GM19351 (cell line): ENCODE data around the gene PSD.
"Not testable (repeated sequence)": the region's sequence is repeated elsewhere in the genome, so short reads cannot be mapped to it uniquely, and the experiment has no call there.

ENCODE experiments used
- ATAC-seq: cut with Tn5 transposase; IDR thresholded peaks from one replicate; pipeline ENCODE4 v1.9.1; 2021; ENCODE audit warnings: mild to moderate bottlenecking, moderate library complexity; ENCODE audit not compliant: unreplicated experiment

PSD gene

DNA sequence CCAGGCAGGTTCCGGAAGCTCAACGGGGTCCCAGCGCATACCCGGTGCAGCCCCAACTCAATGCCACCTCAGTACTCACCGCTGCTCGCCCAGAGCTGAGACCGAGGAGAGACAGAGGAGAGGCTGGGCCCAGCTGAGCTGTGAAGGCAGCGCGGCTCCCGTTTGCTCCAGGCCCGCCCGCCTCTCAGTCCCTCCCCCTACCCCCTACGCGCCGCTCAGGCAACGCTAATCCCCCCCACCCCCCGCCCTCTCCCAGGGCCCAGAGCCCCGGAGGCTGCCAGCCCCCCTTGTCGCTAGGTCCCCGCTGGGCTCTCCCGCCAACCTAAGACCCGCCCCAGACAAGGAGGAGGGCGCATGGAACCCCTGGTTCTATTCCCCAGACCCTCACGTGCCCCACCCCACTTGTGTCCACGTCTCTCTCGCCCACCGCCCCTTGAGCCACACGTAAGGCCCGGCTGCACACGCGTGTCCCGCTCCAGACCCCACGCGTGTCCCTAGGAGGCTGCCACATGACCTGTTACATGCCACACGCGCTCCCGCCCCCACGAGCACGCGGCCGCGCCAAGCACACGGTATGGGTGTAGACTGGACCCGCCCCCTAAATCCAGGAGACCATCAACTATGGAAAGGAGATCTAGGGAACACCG, at the start of gene PSD:
TSS of gene PSD (minus strand) at position 164 of the 647 bp plus-strand sequence. CDS start 1,747 bp downstream, outside the sequence.
- ATAC-seq = no peak

DNA sequence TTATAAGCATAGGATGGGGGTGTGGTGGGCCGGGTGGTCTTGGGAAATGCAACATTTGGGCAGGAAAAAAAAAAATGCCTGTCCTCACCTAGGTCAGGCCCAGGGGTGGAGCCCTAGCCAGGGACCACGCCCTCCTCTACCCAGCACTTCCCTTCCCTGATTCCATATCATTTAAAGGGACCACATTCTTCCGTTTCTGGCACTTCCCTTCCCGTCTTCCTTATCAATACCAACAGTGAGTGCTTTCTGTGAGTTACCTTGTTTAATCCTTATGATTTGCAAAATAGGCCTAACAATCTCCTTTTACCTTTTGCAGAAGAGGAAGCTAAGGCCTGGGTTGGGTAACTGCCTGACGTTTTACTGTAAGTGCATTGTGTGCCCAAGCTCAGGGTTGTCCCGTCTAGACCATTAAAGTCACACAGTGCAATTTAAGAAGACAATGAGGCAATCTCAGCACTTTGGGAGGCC, 49.4 kb upstream of the PSD start:
- ATAC-seq = no peak

DNA sequence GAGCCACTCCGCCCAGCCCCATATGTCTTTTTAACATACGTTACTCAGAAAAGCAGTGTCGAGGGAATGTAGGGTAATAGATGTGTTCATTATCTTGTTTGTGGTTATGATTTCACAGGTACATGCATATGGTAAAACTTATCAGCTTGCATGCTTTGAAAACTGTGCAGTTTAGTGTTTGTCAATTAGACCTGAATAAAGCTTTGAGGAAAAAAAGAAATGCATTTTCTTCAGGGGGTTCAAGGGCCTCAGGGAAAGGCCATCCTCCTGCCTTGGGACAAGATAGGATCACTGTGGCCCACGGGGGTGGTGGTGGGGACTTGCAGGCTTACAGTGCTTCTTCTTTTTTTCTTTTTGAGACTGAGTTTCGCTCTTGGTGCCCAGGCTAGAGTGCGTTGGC, 48.7 kb upstream of the PSD start:
- no peak for ATAC-seq

GRCh38 chr10:102465466-102465865, 46.9 kb upstream of the PSD start:
- ATAC-seq = no peak

- no peak for ATAC-seq
Measured at GRCh38 chr10:102463983-102464382, 45.4 kb upstream of the PSD start.

- ATAC-seq = no peak
Measured at GRCh38 chr10:102462512-102463054, 44.0 kb upstream of the PSD start.

- peak; percentile 88 for ATAC-seq
Measured at GRCh38 chr10:102461187-102462054, 42.8 kb upstream of the PSD start.

DNA sequence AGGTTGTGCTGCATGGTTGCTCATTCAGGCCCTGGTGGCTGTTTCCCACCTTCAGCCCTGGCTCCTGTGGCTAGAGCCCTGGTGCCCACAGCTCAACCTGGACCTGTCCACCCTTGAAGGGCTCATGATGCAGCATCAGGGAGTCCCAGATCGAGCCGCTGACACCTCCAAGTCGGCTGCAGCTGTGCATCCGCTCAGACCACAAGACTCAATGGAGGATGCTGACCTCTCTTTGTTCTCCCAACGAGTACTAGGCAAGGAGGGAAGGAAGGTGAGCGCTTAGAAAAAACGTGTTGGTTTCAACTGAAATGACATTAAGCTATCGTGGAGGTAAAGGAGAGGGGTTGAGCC, 42.2 kb upstream of the PSD start:
- peak; percentile 30 for ATAC-seq

DNA sequence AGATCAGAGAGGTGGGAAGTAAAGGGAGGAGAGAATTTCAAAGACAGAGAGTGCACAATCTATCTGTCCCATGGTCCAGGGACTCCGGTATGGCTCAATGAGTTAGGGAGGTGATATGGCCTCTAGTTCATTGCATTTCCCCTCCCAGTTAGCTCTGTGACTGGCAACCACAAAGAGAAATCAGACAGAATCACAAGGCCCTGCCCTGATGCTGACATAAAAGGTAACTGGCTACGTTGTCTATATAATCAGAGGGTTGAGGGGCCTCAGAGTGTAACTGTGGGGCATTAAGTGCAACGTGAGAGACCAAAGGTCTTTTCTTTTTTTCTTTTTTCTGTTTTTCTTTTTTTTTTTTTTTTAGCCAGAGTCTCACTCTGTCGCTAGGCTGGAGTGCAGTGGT, 40.1 kb upstream of the PSD start:
- ATAC-seq = no peak

DNA sequence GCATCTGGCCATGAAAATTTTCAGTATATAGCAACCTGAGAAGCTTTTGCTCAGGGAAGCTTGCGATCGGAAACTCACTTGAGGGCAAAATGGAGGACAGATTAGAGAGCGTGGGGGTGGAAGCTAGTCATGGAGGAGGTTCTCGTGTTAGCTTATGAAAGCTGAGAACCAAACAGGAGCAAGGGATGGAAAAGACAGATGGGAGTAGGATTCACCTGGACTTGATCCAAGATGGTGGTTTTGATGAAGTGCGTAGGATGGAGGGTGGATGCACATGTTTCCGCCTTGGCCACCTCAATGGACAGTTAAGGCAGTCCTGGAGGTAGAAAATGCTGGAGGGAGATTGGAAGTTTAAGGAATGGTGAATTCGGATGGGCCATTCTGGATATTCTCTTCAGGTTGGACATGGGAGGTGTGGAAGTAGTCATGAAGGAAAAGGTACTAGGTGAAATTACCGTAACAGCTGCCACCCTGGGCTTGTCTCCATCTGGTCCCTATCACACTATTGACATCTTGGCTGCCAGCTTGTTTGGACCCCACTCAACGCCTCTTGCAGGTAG, 39.1 kb upstream of the PSD start:
- ATAC-seq = no peak

DNA sequence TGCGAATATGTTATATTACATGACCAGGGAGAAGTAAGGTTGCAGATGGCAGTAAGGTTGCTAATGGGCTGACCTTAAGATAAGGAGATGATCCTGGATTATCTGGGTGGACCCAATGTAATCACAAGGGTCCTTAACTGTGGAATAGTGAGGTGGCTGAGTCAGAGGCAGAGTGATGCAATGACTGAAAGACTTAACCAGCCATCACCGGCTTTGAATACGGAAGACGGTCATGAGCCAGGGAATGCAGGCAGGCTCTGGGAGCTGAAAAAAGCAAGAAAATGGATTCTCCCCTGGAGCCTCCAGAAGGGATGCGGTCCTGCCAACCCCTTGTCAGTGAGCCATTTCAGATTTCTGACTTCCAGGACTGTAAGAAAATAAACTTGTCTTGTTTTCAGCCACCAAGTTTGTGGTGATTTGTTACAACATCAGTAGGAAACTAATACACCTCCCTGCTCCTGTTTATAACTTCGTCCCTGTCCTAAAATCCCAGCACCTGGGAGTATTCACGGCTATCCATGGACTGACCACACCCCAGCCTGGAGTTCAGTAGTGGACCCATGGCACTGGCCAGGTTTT, 37.4 kb upstream of the PSD start:
- ATAC-seq = no peak

GRCh38 chr10:102454662-102455487, 36.3 kb upstream of the PSD start:
- ATAC-seq = not testable (repeated sequence)

DNA sequence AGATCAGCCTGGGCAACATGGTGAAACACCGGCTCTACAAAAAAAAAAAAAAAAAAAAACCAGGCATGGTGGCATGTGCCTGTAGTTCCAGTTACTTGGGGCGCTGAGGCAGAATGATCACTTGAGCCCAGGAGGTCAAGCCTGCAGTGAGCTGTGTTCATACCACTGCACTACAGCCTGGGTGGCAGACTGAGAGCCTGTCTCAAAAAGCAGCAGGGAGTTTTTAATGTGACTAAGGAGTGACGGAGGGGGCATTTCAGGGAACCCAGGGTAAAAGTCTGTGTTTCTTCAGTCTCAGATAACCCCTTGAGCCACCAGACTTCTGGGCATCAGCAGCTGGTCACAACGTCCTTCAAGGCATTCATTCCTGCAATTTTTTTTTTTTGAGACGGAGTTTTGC, 34.9 kb upstream of the PSD start:
- ATAC-seq = no peak

DNA sequence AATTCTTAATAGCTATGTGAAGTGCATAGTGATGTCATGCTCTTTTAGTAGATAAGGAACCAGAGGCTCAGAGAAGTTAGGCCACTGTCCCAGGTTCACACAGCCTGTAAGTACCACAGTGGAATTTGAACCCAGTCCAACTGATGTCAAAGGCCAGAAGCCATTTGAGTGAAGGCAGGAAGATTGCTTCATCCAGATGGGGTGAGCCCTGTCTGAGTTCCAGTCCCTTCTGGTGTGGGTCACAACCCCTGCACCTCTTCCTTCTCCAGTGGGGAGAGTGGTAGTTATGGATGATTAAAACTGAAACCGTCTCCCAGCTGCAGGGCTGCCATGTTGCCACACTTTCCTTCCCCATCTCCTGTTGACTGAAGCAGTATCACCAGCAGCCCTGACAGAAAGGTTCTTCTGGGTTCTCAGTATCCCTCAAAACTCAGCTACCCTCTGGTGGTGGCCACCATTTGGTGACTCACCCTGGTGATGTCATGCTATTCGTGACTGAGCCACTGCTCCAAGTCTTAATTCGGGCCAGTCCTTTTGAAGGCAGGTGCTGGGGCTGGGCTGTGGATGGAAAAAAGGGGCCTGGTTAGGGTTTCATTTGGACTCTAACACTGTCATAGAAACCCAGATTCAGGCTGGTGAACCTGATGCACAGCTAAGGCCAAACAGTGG, 34.2 kb upstream of the PSD start:
- ATAC-seq = no peak

DNA sequence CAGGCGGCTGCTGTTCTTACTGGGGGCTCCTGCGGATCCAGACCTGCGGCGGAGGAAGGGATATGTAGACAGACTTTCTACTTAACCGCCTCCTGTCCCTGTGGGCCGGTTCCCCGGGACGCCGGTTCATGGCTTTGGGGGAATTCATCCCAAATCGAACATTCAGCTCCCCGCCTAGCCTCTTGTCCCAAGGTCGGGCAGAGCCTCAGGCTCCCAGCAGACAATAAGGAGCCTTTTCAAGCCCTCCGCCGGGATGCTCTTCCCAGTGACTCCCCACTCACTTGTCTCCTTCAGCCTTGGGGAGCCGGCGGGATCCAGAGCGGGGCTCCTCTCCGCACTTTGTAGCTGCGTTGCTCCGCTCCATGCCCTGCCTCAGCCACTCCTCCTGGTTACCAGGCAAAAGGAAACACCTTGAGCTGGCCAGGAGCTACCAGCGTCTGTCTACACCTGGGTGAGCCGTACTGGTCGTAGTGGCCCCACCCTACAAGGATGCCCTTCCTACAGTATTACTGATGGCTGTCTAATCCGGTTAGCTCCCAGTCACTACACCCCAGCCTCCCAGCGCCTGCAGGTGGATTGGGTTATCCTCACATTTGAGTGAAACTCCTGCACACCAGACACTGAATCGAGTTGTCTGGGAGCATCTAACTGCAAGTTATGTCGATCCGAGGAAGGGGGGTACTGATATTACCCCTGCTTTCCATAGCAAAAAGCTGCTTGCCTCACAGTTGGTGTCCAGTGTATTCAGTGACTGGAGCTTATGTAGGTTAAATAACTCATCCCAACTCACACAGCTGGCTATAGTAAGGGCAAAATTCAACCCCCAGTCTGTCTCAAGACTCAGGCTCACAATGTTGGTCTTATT, 32.8 kb upstream of the PSD start, which contains the start of gene C10orf95:
TSS of gene C10orf95 (minus strand) at position 439 of the 865 bp plus-strand sequence. CDS start 450 bp downstream, outside the sequence.
- ATAC-seq = no peak

DNA sequence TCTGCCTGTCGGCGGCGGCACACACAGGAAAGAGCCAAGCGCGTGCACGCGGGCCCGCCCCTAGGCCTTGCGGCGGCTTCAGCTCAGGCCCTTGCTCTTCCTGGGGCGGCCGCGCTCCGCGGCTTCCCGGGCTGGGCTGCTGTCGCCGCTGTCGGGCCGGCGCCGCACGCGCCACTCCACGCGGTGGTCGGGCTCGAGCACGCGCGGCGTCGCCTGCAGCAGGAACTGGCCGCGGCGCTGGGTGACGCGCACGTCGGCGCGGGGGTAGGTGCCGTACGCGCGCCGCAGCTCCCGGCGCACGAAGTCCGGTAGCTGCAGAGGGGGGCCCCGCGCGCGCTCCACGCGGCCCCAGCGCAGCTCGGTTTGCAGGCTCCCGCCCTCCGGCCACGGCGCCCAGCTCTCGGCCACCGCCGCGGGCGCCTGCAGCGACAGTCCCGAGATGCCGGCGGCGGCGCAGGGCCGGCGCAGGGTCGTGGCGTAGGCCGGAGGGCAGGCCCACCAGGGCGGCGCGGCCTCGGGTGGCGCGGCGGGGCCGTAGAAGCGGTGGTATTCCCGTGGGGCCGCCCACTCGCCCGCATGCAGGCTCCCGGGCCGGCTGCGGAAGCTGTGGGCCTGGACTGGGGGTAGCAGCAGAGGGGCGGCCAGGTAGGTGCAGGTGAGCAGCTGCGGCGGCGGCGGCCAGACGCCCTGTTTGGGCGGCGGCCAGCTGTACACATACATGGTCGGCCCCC, 32.0 kb upstream of the PSD start:
- ATAC-seq = peak; percentile 72

DNA sequence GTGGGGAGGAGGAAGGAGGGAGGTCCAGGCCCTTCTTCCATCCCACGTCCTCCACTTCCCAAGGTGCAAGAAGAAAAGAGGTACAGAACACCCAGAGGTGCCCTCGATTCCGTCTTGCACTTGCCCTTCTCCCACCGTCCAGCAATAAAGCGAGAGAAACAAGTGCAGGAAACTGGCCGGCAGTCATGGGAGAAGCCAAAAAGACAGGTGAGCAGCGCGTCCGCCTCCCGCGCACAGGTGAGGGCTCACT, 31.5 kb upstream of the PSD start:
- peak; percentile 2 for ATAC-seq

DNA sequence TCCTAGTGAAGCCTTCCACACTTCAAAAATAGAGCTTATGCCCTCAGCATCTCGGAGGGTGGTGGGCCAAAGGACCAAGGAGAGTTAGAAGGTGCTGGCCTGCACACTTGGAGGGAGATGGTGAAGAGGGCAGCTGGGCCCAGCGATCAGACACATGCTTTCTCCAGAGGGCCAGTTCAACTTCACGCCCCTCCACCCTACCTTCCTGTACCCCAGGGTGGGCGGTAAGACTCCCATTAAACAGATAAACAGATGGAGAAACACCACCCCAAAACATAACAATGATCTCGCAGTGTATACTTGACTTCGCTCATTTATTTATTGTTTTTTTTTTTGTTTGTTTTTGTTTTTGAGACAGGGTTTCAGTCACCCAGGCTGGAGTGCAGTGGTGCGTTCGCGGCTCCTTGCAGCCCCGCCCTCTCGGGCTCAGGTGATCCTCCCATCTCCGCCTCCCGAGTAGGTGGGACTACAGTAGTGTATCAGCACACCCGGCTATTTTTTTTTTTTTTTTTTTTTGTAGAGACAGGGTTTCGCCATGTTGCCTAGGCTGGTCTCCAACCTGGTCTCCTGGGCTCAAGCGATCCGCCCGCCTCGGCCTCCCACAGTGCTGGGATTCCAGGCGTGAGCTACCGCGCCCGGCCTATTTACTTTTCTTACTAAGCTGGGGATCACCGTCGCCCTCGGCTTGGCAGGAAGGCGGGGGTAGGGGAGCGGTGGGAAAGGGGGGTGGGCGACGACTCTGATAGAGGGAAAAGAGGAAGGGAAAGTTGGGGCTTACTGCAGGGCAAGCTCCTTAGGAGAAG, 30.9 kb upstream of the PSD start:
- ATAC-seq = peak; percentile 60
